Right forelimb (tissue), 1 donor: ENCODE data around the gene SH3D21.

Source experiments
- DNase-seq: peaks from one replicate; pipeline ENCODE4 v3.0.0-alpha.2; 2018

The SH3D21 gene

DNA sequence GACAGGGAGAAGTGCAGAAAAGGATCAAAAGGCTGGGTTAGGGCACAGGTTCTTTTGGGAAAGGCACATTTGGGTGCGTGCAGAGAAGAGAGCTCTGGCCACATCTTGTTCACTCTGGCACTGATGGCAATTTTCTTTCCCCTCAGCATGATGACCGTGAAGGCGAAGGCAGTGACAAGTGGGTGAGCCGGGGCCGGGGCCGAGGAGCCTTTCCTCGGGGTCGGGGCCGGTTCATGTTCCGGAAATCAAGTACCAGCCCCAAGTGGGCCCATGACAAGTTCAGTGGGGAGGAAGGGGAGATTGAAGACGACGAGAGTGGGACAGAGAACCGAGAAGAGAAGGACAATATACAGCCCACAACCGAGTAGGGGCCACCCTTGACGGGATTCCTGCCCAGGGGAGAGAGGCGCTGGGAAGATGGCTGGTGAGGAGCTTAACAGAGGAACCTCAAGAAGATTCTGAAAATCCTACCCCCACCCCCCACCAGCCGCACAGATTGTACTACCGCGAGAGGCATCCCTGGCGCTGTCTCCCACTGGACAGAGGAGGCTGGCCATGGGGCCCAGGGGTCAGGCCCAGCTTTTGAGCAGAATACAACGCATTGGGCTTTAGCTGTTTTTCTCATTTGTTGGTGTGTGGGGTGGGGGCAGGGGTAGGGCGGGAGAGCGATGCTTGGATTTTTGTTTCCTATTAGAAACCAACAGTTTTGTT lies 2.4 kb upstream of the SH3D21 start:
- DNase-seq = no peak

GRCh38 chr1:36304521-36304920 lies 1.6 kb upstream of the SH3D21 start:
- no peak for DNase-seq

- no peak for DNase-seq
Measured at GRCh38 chr1:36304970-36305914, 926 bp upstream of the SH3D21 start.

DNA sequence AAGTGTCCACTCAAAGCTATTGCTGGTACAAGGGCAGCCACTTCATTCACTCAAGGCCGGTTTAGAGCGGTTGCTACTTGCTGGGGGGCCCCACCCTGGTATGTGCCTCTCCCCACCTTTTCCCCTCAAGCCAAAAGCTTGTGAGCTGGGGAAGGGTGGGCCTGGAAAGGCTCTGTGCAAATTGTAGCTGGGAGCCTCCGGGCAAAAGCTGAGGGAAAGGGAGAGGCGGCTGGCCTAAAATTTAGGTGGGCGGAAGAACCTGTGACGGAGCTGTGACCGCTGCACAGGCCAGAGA lies 306 bp upstream of the SH3D21 start:
- no peak for DNase-seq

DNA sequence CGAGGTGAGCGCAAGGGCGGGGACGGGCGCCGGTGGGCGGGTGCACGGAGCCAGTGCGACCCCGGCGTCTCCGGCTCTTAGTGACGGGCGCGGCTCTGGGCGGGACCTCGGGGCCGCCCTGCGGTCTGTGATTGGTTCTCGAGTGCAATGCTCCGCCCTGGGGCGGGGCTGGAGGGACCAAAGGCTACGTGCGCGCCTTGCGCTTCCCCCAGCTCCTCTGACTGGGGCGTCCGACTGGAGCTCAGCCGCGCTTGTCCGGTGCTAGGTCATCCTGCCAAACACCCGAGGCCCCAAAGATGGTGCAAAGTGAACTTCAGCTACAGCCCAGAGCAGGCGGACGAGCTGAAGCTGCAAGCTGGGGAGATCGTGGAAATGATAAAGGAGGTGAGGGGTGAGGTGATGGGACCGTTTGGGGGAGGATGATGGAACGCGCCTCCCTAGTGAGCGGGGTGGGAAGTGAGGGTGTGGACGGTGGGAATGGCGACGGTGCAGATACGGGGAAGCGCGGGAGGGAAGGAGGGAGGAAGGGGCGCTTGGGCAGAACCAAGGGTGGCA lies 811 bp downstream of the SH3D21 start:
- peak; percentile 94 for DNase-seq

GRCh38 chr1:36307601-36308330 lies 1.6 kb downstream of the SH3D21 start:
- no peak for DNase-seq

- no peak for DNase-seq
Measured at GRCh38 chr1:36309397-36309796, 3.2 kb downstream of the SH3D21 start.

DNA sequence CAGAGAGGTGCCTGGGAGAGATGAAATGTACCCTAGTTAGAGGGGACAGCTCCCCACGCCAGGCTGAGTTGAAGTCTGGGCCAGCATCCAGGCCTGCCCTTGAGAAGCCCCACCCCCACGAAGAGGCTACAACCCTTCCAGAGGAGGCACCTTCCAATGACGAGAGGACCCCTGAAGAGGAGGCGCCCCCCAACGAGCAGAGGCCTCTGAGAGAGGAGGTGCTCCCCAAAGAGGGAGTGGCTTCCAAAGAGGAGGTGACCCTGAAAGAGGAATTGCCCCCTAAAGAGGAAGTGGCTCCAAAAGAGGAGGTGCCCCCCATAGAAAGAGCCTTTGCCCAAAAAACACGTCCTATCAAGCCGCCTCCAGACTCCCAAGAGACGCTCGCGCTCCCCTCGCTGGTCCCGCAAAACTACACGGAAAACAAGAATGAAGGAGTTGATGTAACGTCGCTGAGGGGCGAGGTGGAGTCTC lies 14.2 kb downstream of the SH3D21 start:
- DNase-seq = peak; percentile 58

- DNase-seq = no peak
Measured at GRCh38 chr1:36320767-36321118, 14.6 kb downstream of the SH3D21 start.

GRCh38 chr1:36321119-36321951 lies 15.2 kb downstream of the SH3D21 start:
- DNase-seq = peak; percentile 95

DNA sequence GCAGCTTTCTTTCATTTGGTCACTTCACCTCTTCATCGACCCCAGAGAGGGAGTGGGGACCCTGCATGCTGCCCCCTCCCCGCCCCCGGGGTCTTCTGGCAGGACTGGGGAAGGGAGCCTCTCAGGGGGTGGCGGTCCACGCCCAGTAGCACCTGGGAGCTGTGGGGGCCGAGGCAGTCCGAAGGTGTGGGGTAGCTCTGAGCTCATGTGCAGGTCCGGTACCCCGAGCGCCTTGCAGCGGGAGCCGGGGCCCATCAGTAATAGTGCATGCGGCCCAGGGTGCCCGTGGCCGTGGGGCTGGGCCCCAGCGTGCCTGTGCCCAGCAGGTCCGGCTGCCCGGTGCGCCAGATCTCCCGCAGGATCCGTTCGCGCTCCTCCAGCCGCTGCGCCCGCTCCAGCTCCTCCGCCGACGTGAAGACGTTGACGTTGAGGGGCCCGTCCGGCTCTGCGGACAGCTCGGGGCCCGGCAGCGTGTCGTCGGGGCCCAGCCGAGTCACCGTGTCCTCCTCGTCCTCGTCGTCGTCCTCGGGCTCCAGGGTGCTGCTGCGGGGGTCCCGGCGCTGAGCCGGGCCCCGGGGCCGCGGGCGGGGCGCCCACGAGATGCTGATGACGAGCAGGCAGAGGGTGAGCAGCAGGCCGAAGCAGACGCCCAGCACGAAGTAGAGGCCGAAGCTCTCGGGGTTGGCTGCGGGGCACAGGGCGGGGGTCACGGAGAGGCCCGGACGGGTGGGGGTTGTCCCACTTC lies 16.0 kb downstream of the SH3D21 start:
- peak; percentile 65 for DNase-seq

GRCh38 chr1:36322786-36323635 lies 16.8 kb downstream of the SH3D21 start:
- DNase-seq = peak; percentile 78

- peak; percentile 93 for DNase-seq
Measured at GRCh38 chr1:36323636-36324352, 17.6 kb downstream of the SH3D21 start, which contains the start of gene EVA1B. Gene EVA1B (minus strand): TSS chr1:36323645. CDS start chr1:36323037, 608 bp downstream.

DNA sequence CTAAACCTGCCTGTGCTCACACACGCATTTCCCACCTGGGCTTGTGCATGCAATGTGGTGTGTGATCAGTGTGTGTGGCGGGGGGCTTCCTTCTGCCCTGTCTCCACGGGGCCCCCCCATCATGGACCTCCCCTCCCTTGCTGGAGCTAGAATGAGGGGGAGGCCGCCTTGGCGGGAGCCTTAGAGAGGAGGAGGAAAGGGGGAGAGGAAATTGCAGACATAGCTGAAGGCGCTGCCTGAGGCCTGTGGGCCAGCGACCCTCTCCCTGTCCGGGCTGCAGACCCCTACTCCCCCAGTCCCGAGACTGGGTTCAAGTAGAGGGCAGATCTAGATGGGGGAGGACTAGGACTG lies 18.2 kb downstream of the SH3D21 start:
- no peak for DNase-seq

GRCh38 chr1:36326499-36326898 lies 20.3 kb downstream of the SH3D21 start:
- DNase-seq = no peak

GRCh38 chr1:36327421-36328087 lies 21.4 kb downstream of the SH3D21 start:
- DNase-seq = no peak

DNA sequence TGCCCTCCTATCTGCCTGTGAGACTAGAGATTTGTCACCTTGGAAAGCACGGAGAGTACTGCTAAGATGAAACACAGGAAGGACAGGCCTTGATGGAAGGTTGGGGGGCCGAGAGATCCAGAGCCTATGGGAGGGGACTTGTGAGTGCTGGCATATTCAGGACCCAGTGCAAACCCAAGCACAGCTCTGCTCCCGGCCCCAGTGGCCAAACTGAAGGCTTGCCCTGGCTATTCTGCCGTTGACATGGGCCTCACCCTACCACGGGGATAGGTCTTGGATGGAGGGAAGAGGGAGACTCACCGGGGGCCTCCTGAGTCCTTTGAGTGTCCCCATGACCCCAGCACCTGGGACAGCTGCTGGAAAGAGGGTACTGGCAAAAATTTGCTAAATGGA lies 21.9 kb downstream of the SH3D21 start:
- no peak for DNase-seq

GRCh38 chr1:36328713-36329112 lies 22.5 kb downstream of the SH3D21 start:
- DNase-seq = no peak

DNA sequence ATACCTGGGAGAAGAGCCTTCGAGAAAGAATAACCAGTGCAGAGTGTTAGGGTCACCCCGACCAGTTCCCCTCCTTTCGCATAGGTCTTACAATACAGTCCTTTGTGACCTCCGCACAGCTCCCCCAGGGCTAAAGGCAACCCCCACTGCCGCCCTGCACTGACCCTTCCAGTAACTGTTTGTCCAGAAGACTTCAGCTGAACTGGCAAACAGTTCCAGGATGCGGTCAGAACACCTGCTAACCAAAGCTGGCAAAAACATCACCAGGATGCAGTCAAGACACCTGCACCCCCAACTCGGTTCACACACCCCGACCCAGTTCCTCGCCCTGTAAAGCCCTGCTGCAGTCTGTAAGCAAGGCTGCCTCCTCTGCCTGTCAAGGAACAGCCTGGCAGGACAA lies 23.6 kb downstream of the SH3D21 start:
- DNase-seq = no peak
